GM19238 (cell line): ENCODE measurements around the gene TPD52L2.
"Not testable (repeated sequence)": the region's sequence is repeated elsewhere in the genome, so short reads cannot be mapped to it uniquely, and the experiment has no call there.

ENCODE experiments used
- DNase-seq: peaks from one replicate; pipeline ENCODE4 v3.0.0; 2011; ENCODE audit warnings: low spot score; ENCODE audit not compliant: insufficient read length

Gene TPD52L2

GRCh38 chr20:63878899-63879663, 14.0 kb downstream of the TPD52L2 start:
- no peak for DNase-seq

DNA sequence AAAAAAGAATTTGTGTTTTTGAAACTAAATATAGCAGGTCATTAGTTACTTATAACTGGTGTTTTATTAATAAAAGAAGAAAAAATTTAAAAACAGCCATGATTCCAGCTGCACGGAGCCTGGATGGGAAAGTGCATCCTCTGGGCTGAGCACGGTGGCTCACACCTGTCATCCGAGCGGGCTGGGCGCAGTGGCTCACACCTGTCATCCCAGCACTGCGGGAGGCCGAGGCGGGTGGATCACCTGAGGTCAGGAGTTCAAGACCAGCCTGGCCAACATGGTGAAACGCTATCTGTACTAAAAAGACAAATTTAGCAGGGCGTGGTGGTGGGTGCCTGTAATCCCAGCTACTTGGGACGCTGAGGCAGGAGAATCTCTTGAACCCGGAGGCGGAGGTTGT, 15.8 kb downstream of the TPD52L2 start:
- not testable (repeated sequence) for DNase-seq

GRCh38 chr20:63881451-63882226, 16.6 kb downstream of the TPD52L2 start:
- no peak for DNase-seq

DNA sequence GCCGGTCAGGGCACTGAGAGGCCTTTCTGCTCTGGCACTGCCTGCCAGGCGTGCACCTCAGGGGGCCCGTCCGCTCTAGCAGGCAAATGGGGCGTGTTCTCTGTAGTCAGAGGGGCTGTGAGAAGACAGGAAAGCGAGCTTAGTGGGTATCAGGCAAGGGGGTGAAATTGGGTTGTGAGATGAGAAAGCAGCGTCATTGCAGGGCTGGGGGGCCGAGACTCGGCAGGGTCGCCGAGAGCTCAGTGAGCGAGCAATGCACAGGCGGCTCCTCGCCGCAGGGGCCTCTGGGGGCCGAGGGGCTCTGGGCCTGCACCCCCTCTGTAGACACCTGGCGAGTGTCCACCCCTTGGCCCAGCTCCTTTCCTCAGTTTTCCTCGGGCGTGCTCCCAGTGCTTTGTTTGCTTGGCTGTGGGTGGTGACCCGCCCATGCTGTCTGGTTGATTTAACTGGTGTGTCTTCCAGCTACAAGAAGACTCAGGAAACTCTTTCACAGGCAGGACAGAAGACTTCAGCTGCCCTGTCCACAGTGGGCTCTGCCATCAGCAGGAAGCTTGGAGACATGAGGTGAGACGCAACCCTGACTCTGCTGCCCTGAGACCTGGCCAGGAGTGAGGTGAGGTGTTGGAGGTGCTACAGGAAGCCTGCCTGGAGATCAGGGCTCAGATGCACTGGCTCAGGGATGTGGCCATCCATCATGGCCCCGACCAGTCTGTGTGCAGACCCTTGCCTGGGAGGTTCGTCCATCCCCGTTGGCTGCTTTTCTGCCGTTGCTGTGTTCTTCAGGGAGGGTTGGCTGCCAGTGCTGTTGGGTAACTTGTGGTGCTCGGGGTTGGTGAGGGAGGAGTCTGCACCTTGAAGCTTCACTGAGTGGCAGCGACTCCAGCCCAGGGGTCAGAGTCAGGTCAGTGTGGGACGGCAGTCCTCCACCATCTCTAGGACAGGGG, 17.5 kb downstream of the TPD52L2 start:
- no peak for DNase-seq

DNA sequence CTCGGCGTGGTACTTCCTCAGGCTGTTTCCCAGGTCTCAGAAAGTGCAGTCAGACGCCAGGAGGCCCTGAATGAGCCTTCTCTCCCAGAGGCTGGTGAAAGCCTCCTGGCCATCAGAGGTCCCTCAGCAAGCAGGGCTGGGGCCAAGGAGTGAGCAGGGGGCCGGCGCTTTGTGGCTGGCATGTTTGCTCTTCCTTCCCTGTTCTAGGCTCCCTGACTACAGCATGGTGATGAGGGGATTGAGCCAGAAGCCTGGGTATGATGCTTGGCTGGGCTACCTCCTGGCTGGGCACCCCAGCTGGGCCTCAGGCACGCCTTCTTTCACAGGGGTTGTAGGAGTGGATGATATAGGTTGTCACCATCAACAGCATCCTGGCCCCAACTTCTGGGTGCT, 18.1 kb downstream of the TPD52L2 start:
- no peak for DNase-seq

DNA sequence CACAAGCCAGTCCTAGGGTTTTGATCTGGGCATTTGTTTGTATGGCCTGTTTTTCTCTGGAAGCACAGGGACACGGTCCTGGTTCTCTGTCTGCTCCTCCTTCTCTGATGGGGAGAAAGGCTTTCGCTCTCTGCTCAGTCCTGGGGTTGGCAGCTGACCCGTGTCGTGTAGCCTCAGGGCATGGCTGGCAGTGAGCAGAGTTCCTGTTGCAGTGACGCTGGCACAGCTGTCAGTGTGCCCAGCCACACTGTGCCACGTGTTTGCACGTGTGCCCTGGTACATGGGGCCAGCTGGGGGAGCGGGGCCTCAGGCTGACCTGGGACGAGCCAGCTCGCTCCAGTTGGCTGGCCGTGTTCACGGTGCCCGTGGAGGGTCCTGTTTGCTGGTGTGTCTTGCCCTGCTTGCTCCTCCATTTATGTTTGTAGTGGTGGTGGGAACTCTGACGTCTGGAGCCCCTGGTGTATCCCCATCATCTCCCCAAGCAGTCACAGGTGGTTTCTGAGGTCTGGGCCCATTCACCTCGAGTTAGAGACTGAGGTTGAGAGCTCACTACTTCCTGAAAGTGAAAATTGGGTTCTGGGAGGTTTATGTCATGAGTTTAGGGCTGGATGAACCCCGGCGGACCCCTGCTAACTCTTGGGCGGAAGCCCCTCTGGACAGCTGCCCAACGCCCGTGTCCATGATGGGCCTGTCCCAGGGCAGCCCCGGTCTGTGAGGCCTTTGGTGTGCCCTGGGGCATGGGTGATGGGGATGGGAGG, 19.6 kb downstream of the TPD52L2 start:
- DNase-seq: no peak

DNA sequence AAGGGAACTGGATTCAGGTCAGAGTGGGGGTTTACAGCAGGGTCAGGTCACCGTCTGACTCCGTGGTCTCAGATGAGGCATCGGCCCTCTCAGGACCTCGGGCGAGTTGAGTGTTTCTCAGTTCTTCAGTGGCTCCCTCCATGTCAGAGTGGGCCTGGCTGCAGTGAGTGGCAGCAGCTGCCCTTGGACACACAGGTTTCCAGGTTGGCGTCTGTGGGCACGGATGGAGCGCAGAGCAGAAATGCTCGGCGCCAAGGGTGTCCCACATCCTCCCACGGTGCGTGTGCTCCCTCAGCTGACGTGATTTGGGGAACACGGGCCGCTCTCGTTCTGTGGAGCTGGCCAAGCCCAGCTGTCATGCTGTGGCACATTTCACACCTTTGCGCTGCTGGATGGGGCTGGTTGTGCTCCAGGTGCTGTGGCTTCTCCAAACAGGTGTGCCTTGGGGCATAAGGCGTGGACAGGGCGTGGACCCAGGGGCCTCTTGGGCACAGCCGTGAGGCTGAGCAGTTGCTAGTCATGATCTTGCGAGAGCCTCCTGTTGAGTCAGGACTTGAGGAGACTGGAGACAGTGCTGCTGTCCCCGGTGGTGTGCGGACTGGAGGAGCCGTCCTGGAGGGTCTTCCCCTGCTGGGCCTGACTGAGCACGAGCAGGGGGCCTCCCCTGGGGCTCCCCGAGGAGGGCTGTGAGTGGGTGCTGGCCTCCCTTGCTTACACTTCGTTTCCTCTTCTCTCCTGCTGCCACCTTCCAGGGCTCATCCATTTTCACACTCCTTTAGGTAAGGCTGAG, 20.4 kb downstream of the TPD52L2 start:
- no peak for DNase-seq

GRCh38 chr20:63886054-63886419, 21.0 kb downstream of the TPD52L2 start:
- no peak for DNase-seq

- DNase-seq: no peak
Measured at GRCh38 chr20:63886921-63887320, 21.9 kb downstream of the TPD52L2 start.

DNA sequence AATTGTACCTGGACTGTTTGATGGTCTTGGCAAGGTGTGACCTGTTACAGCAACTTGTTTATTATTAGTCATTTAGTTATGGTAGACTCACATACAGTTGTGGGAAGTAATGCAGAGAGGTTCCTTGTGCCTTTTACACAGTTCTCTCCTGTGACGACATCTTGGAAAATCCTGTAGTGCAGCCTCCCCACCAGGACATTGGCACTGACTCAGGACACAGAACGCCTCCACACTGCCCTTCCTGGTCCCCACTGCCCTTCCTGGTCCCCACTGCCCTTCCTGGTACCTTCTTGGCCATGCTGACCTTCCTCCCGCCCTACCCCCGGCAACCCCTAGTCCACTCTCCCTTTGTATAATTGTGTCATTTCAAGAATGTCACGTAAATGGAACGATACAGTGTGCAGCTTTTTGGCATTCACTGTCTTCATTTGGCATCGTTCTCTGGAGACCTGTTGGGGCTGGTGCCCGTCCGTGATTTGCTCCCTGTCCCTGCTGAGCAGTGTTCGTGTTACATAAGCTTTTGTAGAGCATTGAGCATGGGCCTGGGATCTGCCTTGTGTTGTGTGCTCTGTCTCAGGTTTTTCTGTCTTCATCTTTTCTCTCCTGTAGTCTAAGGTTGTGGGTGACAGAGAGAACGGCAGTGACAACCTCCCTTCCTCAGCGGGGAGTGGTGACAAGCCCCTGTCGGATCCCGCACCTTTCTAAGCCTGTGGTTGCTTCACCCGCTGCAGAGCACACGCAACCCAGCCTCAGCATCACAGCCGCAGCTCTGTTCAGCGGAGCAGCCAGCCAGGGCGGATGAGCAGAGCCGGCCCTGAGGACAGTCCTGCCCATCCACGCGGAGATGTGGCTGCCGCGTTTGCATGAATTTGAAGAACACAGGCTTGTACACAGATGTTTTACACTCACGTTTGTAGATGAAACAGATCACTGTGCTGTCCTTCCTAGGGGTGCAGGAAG, 24.5 kb downstream of the TPD52L2 start:
- no peak for DNase-seq

GRCh38 chr20:63890201-63890576, 25.1 kb downstream of the TPD52L2 start:
- no peak for DNase-seq

DNA sequence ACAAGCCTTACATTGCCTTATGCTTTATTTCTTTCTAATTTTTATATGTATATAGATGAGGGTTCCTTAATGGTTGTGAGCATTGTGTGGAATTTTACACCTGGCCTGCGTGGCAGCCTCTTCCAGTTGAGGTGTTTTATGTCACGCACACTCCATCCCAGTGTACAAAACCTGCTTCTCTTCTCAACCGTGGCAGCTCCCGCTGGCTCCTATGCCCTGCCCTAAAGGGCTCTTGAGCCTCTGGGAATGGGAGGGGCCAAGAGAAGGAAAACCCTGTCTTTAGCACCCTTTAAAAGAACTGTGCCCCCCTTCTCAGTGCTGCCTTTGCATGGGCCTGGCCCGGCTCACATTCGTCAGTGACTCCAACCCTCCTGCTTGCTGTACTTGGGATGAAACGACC, 25.5 kb downstream of the TPD52L2 start:
- DNase-seq: no peak

- no peak for DNase-seq
Measured at GRCh38 chr20:63891061-63892002, 26.3 kb downstream of the TPD52L2 start.

DNA sequence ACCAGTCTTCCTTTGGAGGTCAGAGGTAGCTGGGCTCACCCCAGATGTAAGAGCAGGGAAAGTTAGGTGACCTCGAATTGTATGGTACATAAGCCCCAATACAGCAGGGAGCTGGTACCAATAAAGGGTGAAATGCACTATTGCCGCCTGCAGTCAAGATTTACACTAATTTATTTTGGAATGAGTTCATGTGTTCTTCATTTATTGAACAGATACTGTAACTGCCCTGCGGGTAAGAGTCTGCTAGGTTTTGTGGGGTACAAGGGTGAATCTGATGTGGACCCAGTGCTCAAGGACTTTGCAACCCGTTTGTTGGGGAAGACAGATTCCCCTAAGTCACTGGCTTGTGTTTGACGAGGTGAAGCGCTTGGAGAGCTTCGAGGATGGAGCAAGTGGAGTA, 27.3 kb downstream of the TPD52L2 start:
- no peak for DNase-seq

DNA sequence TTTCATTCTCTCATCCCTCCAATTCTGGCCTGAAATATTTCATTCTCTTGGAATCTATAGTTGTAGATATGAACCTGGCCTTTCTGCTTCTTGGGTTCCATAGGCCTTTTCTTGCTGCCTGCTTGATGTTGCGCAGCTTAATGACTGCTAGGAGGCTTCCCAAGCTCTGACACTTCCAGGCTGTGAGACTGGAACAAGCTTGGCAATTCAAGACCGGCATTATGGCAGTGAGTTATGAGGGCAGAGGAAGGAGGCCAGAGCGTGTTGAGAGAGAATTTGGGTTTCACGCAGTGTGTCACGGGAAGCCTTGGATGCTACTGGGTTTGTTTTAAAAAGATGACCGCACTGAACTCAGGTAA, 28.9 kb downstream of the TPD52L2 start:
- no peak for DNase-seq

- peak; percentile 100 for DNase-seq
Measured at GRCh38 chr20:63894358-63895201, 29.5 kb downstream of the TPD52L2 start, which contains the start of gene DNAJC5. Gene DNAJC5 (plus strand): TSS chr20:63895126. CDS start chr20:63928346, 33,220 bp downstream.
